GM18519 (cell line): Measurements from ENCODE around the gene ASGR1.
"Not testable (repeated sequence)": the region's sequence is repeated elsewhere in the genome, so short reads cannot be mapped to it uniquely, and the experiment has no call there.

Experiments used
- ATAC-seq: cut with Tn5 transposase; IDR thresholded peaks from one replicate; pipeline ENCODE4 v1.9.1; 2021; ENCODE audit warnings: mild to moderate bottlenecking, moderate library complexity; ENCODE audit not compliant: unreplicated experiment, low FRiP score

The ASGR1 gene

DNA sequence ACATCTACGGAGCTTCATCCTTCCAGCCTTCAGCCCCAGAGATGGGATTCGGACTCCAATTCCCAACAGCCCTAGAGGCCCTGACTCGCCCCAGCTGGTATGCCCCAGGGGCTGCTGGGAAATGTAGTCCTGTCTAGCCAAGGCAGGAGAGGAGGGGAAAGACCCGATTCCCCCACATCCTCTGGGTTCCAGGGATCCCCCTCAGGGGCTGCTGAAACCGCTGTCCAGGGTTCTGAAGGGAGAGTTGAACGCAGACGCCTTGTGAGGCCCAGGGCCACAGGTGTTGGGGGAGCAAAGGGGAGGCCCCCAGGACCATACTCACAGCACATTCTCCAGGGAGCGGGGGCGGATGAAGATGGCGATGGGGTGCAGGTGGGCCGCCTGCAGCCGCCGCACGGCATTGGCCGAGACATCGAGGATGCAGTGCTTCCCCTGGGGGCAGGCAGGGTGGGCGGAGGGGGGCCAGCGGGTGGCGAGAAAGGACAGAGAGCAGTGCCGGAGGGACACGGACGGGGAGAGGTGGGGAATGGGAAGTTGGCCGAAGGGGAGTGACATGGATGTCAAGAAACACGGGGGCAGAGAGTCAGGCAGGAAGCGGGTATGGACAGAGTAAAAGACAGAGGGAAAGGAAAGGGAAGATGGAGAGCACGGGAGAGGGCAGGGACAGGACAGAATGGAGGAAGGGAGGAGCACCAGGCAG lies 12.6 kb upstream of the ASGR1 start:
- no peak for ATAC-seq

- no peak for ATAC-seq
Observed at GRCh38 chr17:7191069-7191468, 11.9 kb upstream of the ASGR1 start.

DNA sequence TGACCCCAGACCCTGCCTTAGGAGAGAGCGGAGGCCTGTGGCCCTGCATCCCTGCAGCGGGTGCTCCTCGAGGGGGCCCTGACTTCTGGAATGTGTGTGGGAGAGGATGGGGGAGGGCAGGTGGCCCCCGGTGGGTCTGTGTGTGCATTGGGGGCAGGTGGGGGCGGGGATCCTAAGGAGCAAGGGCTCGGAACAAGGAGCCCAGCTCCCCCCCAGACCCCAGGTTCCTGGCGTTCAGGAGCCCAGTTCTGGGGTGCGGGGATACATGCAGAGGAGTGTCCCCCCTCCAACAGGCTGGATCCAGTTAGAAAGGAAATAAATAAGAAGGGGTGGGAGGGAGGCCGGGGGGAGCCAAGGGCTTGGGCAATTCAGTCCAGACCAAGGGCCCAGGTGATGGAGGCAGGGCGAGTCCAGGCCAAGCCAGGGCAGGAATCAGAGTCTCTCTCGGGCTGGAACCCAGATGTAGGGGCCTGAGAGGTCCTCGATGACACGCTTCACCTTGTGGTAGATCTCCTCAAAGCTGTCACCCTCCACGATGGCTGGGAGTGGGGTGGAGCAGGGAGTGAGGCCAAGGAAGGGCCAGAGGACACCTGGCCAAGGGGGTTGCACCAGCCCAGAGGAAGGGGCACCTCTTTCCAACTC lies 11.2 kb upstream of the ASGR1 start:
- ATAC-seq = no peak

GRCh38 chr17:7186241-7186640 lies 7.1 kb upstream of the ASGR1 start:
- no peak for ATAC-seq

DNA sequence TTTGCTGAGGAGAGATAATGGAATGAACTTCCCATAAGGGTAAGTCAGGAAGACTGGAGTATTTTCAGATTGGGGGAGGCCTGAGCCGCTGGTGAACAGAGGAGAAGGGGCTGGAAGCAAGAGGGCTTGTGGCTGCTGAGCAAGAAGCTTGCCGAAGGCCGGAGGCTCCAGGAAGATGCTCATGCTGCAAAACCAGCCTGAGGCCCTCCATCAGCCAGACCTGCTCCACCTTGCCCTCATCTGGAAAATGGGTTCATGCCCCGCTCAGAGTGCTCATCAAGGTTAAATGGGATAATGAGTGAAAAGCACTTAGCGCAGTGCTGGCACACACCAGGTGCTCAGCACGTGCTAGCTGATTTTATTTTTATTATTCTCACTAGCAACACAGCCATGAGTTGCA lies 5.5 kb upstream of the ASGR1 start:
- no peak for ATAC-seq

- no peak for ATAC-seq
Observed at GRCh38 chr17:7184091-7184488, 4.9 kb upstream of the ASGR1 start.

GRCh38 chr17:7183433-7184090 lies 4.4 kb upstream of the ASGR1 start:
- ATAC-seq = no peak

GRCh38 chr17:7182101-7182500 lies 2.9 kb upstream of the ASGR1 start:
- ATAC-seq = not testable (repeated sequence)

- ATAC-seq = no peak
Observed at GRCh38 chr17:7178973-7179316, 225 bp downstream of the ASGR1 start.

- ATAC-seq = no peak
Observed at GRCh38 chr17:7177954-7178477, 1.2 kb downstream of the ASGR1 start.

GRCh38 chr17:7177191-7177953 lies 1.8 kb downstream of the ASGR1 start:
- ATAC-seq = no peak

DNA sequence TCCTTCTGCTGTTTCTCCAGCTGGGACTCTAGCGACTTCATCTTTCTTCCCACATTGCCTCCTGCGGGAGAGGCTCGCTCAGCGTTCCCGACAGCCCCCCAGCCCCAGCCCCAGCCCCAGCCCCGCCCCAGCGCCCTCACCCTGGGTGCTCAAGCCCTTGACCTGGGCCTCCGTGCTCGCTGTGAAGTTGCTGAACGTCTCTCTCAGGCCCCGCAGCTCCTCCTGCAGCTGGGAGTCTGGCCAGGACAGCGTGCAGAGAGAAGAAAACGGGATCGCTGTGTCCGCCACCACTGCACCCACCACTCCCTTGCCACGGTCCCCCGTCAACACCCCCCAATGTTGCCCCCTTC lies 2.4 kb downstream of the ASGR1 start:
- ATAC-seq = no peak

- ATAC-seq = no peak
Observed at GRCh38 chr17:7176107-7176840, 2.9 kb downstream of the ASGR1 start.

DNA sequence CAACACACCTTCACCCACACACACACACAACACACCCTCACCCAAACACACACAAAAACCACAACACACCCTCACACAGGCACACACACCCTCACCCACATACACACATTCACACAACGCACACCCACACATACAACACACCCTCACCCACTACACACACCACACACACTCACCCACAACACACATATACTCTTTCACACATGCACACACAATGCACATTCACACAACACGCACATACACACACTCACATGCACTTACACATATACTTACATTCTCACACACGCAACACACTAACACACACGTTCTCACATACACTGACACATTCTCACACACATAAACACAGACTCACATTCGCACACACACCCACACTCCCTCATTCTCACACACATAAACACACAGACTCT lies 3.8 kb downstream of the ASGR1 start:
- ATAC-seq = no peak

DNA sequence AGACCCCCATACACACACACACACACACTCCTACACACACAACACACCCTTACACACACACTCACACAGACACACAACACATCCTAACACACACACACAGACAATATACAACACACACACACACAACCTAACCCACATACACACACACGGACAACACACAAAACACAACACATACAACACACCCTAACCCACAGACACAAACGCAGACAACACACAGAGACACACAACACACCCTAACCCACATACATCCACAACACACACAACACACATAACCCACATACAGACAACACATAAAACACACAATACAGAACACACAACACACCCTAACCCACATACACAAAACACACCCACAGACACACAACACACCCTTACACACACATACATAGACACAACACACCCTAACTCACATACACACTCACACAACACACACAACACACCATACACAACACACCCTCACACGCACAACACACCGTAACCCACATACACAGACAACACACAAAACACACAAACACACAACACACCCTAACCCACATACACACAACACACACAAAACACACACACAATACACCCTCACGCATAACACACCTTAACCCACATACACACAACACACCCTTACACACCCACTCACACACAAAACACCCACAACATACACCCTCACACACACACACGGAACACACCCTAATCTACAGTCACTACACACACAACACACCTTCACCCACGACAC lies 4.4 kb downstream of the ASGR1 start:
- ATAC-seq = no peak

DNA sequence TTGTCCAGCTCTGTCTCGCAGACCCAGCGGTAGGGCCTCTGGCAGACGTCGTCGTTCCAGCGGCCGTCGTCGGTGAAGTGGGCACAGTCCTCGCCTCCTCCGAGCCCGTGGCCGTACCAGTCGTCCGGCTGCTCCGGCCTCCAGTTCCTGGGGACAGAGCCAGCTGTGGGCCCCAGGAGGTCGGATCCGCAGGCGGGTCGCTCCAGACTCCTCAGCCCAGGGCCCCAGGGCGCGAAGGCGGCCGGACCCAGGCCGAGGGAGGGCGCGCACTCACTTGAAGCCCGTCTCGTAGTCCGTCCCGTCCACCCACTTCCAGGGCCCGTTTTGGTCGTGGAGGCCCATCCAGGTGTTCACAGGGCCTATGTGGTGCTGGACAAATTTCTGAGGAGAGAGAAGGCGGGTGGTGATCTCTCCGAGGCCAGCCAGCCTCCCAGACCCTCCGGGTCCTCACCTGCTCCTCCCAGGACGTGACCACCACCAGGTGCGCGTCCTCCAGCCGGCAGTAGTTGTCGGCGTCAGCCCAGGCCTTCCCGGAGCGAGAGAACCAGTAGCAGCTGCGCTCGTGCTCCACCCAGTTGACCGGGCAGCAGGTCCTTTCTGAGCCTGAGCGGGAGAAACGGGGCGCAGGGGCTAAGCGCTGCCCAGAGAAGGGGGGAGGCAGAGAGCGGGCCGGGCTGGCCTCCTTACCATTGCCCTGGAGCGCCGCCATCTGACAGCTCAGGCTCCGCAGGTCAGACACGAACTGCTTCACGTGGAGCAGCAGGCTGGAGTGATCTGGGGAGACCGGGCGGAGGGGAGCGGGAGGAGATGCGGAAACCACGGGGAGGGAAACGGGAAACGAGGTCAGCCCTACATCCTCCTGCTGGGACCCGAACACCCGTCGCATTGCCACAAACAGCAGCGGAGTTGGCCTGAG lies 5.2 kb downstream of the ASGR1 start:
- no peak for ATAC-seq

DNA sequence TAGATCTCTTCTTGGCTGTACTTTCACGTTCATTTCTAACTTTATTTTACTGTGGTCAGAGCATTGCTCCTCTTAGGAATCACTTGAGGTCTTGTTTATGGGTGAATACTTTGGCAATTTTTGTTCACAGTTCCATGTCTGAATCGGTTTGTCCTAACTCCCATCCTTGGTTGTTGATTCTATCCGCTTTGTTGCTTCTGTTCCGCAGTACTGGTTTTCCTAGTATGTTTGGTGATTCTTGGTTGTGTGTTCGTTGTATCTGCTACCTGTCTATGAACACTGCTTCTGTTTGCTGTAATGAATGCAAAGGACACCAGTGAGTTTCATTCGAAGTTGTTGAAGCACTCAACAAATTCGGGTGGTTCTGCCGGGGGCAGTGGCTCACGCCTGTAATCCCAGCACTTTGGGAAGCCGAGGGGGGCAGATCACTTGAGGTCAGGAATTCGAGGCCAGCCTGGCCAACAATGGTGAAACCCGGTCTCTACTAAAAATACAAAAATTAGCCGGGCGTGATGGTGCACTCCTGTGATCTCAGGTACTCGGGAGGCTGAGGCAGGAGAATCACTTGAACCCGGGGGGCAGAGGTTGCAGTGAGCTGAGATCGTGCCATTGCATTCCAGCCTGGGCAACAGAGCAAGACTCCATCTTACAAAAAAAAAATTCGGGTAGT lies 6.5 kb downstream of the ASGR1 start:
- ATAC-seq = not testable (repeated sequence)

GRCh38 chr17:7169565-7169908 lies 9.6 kb downstream of the ASGR1 start:
- ATAC-seq = not testable (repeated sequence)
